Metanephros (tissue), 2 donors: ENCODE measurements around the gene RPS6KA2. TPM values are rescaled to one million over a fixed set of nuclear protein-coding genes. Genes with fewer than 3 reads are reported as not detected.

Experiments
- small RNA-seq: library from RNA; depleted of rRNA; stranded (forward); fragments of <200 nt; gene quantifications from one replicate; pipeline ENCODE3, GENCODE V24; 2014; ENCODE audit warnings: low replicate concordance
- total RNA-seq: library from RNA; depleted of rRNA; stranded (reverse); fragments of >200 nt; gene quantifications from one replicate; pipeline ENCODE4 v1.2.3, GENCODE V29; 2014

The RPS6KA2 gene
- 33.5 TPM for total RNA-seq

GRCh38 chr6:166627033-166627874 is at the start of gene RPS6KA2:
RPS6KA2 (minus strand) TSS chr6:166627251; CDS start chr6:166627019, 232 bp downstream.

GRCh38 chr6:166586424-166587156 is 40.5 kb downstream of the RPS6KA2 start, which contains the start of gene RAMACL:
RAMACL (minus strand) TSS chr6:166586678; CDS start chr6:166586477, 201 bp downstream.

GRCh38 chr6:166382933-166383801 is 243.9 kb downstream of the RPS6KA2 start, which contains the start of gene MPC1:
MPC1 (minus strand) TSS chr6:166382940; CDS start chr6:166382876, 64 bp downstream.

Small RNA genes within 50 kb of the gene (small RNA-seq; reads per million reads assigned to genes)
- gene MIR1913 = not detected

Other genes starting within 250 kb of the RPS6KA2 start
- gene MPC1, start 244.3 kb downstream of the RPS6KA2 start, total RNA-seq = 68.9 TPM
- 2.6 TPM for gene RAMACL, start 40.6 kb downstream of the RPS6KA2 start, total RNA-seq